Omental fat pad (tissue), 4 donors: ENCODE results near the gene LRRIQ1. TPM values are rescaled to one million over a fixed set of nuclear protein-coding genes. Genes with fewer than 3 reads are reported as not detected.

Source experiments
- ATAC-seq: fragments of 150-250 bp; one replicate; pipeline ENCODE4 v1.9.1; 2016; ENCODE audit warnings: mild to moderate bottlenecking, moderate library complexity; ENCODE audit not compliant: low FRiP score
- DNase-seq: peaks from one replicate; pipeline ENCODE4 v3.0.0-alpha.2; 2019; ENCODE audit warnings: low spot score
- CTCF ChIP-seq, 3 donors: fragments of 450-650 bp; IDR thresholded peaks; one replicate each; pipeline ENCODE4 v1.5.1; 2016 to 2017; ENCODE audit warnings: antibody characterized with exemption in 3 of 3, mild to moderate bottlenecking in 3 of 3, moderate library complexity in 2 of 3
- total RNA-seq, 4 donors: library from RNA; depleted of rRNA; stranded (reverse); fragments of >200 nt; gene quantifications; one replicate each; pipeline ENCODE4 v1.1.0, GENCODE V29; 2016

LRRIQ1 gene
- total RNA-seq, 4 donors from 2014 or later: 0.13 to 1.4 TPM; not detected in 2

GRCh38 chr12:85274315-85274651, 238.1 kb downstream of the LRRIQ1 start:
- no peak for TF ChIP-seq CTCF (IDR thresholded peaks at IDR 0.05)
- DNase-seq (no peak), ATAC-seq (no peak)

GRCh38 chr12:85275374-85275773, 239.2 kb downstream of the LRRIQ1 start:
- no peak for DNase-seq
- no peak for TF ChIP-seq CTCF (IDR thresholded peaks at IDR 0.05)
- no peak for ATAC-seq

- ATAC-seq (no peak), DNase-seq (no peak)
- no peak for TF ChIP-seq CTCF (IDR thresholded peaks at IDR 0.05)
Measured at GRCh38 chr12:85277191-85277590, 241.0 kb downstream of the LRRIQ1 start.

- DNase-seq (no peak), ATAC-seq (no peak)
- no peak for TF ChIP-seq CTCF (IDR thresholded peaks at IDR 0.05)
Measured at GRCh38 chr12:85277900-85278597, 241.9 kb downstream of the LRRIQ1 start.

- no peak for ATAC-seq
- no peak for DNase-seq
- no peak for TF ChIP-seq CTCF (IDR thresholded peaks at IDR 0.05)
Measured at GRCh38 chr12:85278598-85279448, 242.7 kb downstream of the LRRIQ1 start.

GRCh38 chr12:85279449-85280164, 243.5 kb downstream of the LRRIQ1 start:
- ATAC-seq (no peak), DNase-seq (no peak)
- no peak for TF ChIP-seq CTCF (IDR thresholded peaks at IDR 0.05)
